Cardiac fibroblast (primary cell): Measurements from ENCODE around the gene NIF3L1.

Experiments
- DNase-seq, 2 donors: peaks; one replicate each; pipeline versions ENCODE4 v3.0.0 to v3.0.0-alpha.2; 2010; ENCODE audit warnings: low read depth in 2 of 2
- H3K4me3 ChIP-seq, 2 donors: replicated peaks in 1 of 2; 1 replicate in 1 of 2; 2 replicates in 1 of 2; pipeline ENCODE4 v1.5.1; 2011; ENCODE audit warnings: low read depth in 2 of 2, low read length in 2 of 2, mild to moderate bottlenecking in 2 of 2, moderate library complexity in 1 of 2
- CTCF ChIP-seq: IDR thresholded peaks from one replicate; pipeline ENCODE4 v1.5.1; 2011; ENCODE audit warnings: low read depth, mild to moderate bottlenecking, low read length, inconsistent platforms

The NIF3L1 gene

DNA sequence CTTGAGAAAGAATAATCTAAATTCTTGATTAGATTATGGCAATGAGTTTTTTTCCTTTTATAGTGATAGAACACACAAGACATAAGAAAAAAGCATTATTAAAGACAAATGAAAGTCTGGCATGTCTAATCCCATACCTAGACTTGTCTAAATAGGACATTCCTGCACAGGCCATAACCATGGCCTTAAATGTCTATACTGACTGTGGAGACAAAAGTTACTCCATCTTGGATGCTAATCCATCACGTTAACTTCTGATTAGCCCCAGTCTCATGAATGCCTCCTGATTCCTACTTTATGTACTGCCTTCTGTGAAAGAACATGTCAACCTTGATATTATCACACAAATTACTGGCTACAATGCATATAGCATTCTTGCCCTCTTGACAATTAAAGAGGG is 50.7 kb downstream of the NIF3L1 start:
- H3K4me3 ChIP-seq, result no peak overlapping the region
- DNase-seq, result no peak
- TF ChIP-seq CTCF, result no peak

GRCh38 chr2:200943527-200944105 is 54.4 kb downstream of the NIF3L1 start:
- TF ChIP-seq CTCF, result no peak
- no peak for DNase-seq
- no peak overlapping the region for H3K4me3 ChIP-seq

GRCh38 chr2:200944467-200945394 is 55.6 kb downstream of the NIF3L1 start:
- H3K4me3 ChIP-seq, result no peak overlapping the region
- no peak for TF ChIP-seq CTCF
- DNase-seq, result peak; percentile 79 to 94

- H3K4me3 ChIP-seq, result no peak overlapping the region
- no peak for TF ChIP-seq CTCF
Measured at GRCh38 chr2:200945395-200945729, 56.2 kb downstream of the NIF3L1 start.

DNA sequence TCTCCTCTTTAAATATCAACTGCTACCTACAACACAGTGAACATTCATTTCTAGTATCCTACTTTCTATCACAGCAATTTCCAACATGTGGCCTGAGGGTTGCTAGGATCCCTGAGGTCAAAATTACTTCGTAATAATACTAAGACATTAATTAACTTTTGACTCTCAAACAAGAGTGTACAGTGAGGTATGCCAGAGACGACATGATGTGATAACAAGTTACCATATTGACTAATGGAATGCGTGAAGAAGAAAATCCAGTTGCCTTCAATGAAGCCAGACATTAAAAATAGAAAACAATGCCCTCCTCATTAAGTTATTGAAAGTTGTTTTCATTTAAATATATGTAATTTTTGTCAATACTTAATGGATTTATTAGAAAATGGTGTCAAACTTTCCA is 61.2 kb downstream of the NIF3L1 start:
- no peak for TF ChIP-seq CTCF
- no peak overlapping the region for H3K4me3 ChIP-seq

More at GRCh38 chr2:200945395-200945729, 56.2 kb downstream of the NIF3L1 start:
- DNase-seq, result no peak

More for the DNA sequence above, 61.2 kb downstream of the NIF3L1 start:
- DNase-seq, result no peak
